Measurements from ENCODE around the gene NUDT16L1. TPM values are rescaled to one million over a fixed set of nuclear protein-coding genes. Genes with fewer than 3 reads are reported as not detected.
A peak's percentile ranks its signal among the peaks of the same experiment; 100 is the strongest.

Gene NUDT16L1
- total and polyA plus RNA-seq, 2 of the 8 experiments (the other 6 are each of a cell fraction or from before 2014, with no cell fraction given): 34.8 to 77.3 TPM

DNA sequence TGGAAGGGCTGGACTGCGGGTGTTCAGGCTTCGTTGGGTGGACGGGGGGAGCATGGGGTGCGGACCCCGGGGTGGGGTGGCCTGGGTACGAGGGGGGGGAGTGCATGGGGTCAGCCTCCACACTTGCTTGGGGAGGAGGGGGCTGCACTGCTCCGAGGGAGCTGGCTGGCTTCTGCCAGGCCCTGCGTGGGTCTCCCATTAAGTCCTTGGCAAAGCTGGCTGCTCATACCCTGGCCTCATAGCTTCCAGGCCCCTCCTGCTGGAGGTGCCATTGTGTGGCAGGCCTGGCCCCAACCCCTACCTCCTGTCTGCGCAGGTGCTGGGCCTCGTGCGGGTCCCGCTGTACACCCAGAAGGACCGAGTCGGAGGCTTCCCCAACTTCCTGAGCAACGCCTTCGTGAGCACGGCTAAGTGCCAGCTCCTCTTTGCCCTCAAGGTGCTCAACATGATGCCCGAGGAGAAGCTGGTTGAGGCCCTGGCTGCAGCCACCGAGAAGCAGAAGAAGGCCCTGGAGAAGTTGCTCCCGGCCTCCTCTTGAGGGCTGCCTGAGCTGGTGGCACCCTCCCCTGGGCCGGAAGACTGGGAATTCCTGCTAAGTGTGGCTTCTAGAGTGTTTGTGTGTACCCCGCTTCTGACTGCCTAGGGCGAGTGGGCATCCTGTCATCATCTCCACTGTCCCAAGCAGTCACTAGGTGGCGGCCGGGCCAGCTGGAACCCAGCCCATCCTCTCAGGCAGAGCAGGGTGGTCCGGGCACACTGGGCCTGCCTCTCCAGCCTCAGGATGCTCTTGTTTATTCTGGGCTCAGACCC is 1.5 kb downstream of the NUDT16L1 start:
- WGBS, 2 experiments (ENCODE audit: extremely low coverage in 1 of 2, insufficient coverage in 1 of 2, insufficient read length in 1 of 2, insufficient replicate concordance in 2 of 2, low coverage in 1 of 2, low lambda C conversion rate in 2 of 2, missing lambda C conversion rate in 1 of 2): 83% methylated on average over 18 of the region's 26 CpGs; no CpG with 5 or more reads in 1 of the 2 experiments

More for the DNA sequence above, 1.5 kb downstream of the NUDT16L1 start:
- H3K79me1 ChIP-seq (ENCODE audit: low read depth, low read length): no peaks in the 10 kb centered on the region
- DNase-seq (ENCODE audit: low read depth in 1 of 2, low spot score in 2 of 2): no peak
- no peak overlapping the region for H4K91ac ChIP-seq (replicated peaks; ENCODE audit: insufficient read length, low read length)
- H3K4ac ChIP-seq (replicated peaks; ENCODE audit: insufficient read length, low read depth, low read length): no peak overlapping the region
- peak overlapping the region; percentile 15; the same call in 1 of the 2 replicates for H4K8ac ChIP-seq (ENCODE audit: extremely low read depth, insufficient read depth, low read length)
- H3K56ac ChIP-seq (replicated peaks; ENCODE audit: insufficient read length, low read depth, low read length): no peak overlapping the region
- 0 out of 7 replicates have a peak overlapping the region, but pooled peaks of 1 of the 4 experiments have one; percentile 16 for H3K9ac ChIP-seq (replicated peaks in 1 of 4; ENCODE audit: extremely low read depth in 1 of 4, low read depth in 3 of 4, low read length in 3 of 4)
- H2BK120ac ChIP-seq (replicated peaks; ENCODE audit: low read depth, low read length): no peak overlapping the region
- FAIRE-seq: no peak
- H3K36me3 ChIP-seq (ENCODE audit: control insufficient read depth in 2 of 4, insufficient read depth in 4 of 4, low read length in 3 of 4): peaks cover 17 to 28% (median 26%) of the 10 kb centered on the region in 4 experiments
- H4K20me1 ChIP-seq (replicated peaks in 1 of 2; ENCODE audit: control insufficient read depth in 1 of 2, insufficient read depth in 2 of 2, low read length in 2 of 2): peaks cover 0 to 21% of the 10 kb centered on the region in 2 experiments
- no peak overlapping the region for H2BK5ac ChIP-seq (ENCODE audit: low read depth, low read length)
- no peak overlapping the region for H2BK20ac ChIP-seq (ENCODE audit: low read length)
- H3K4me2 ChIP-seq (ENCODE audit: insufficient read depth in 1 of 2, low read depth in 2 of 2, low read length in 2 of 2): peak overlapping the region; percentile 68
- no peak overlapping the region for H3K14ac ChIP-seq (ENCODE audit: insufficient read length)
- H2BK15ac ChIP-seq (ENCODE audit: low read length): no peak overlapping the region
- H3K23me2 ChIP-seq (ENCODE audit: low read depth, low read length): peaks cover 8% of the 10 kb centered on the region; the same call in 1 of the 2 replicates
- no peaks in the 10 kb centered on the region for H3K9me3 ChIP-seq (ENCODE audit: insufficient read depth in 2 of 2, low read depth in 1 of 2, low read length in 1 of 2)
- ChIA-PET POLR2A (ENCODE audit: partially characterized antibody) (interaction anchor here (0.7 to 5.4 kb wide), 17 partner anchors 11 to 189 kb away, joined by 3 to 59 read pairs (median 4); partner anchors contain the start of genes ANKS3, DNAAF8, GLYR1 and SEPTIN12), CTCF (ENCODE audit: partially characterized antibody) (interaction anchor here (0.5 to 2.8 kb wide), 13 partner anchors 8 to 261 kb away, joined by 3 to 13 read pairs (median 4); no protein-coding TSS in a partner anchor)
- no peak overlapping the region for H2BK12ac ChIP-seq (ENCODE audit: low read depth, low read length)
- peak; percentile 69 for TF ChIP-seq POLR2AphosphoS5 (IDR thresholded peaks at IDR 0.05; ENCODE audit: low read depth, low read length)
- TF ChIP-seq RBBP5 (IDR thresholded peaks at IDR 0.05; ENCODE audit: borderline replicate concordance, low read depth, low read length): no peak
- TF ChIP-seq CTCF (IDR thresholded peaks at IDR 0.05; ENCODE audit: control extremely low read depth in 1 of 3, insufficient read depth in 1 of 3, low read depth in 1 of 3, low read length in 3 of 3): peak in 1 of 3 experiments; percentile 22; a peak in 2 of 4 replicates
- TF ChIP-seq POLR2A (IDR thresholded peaks at IDR 0.05; ENCODE audit: control extremely low read depth in 1 of 2, low read depth in 2 of 2, low read length in 2 of 2): peak in 1 of 2 experiments; percentile 8; a peak in 1 of 3 replicates
- H3K27me3 ChIP-seq (replicated peaks in 1 of 4; ENCODE audit: control insufficient read depth in 3 of 4, extremely low read depth in 1 of 4, insufficient read depth in 3 of 4, low read length in 3 of 4): no peaks in the 10 kb centered on the region
- no peak overlapping the region for H3K27ac ChIP-seq (ENCODE audit: low read depth, low read length)
- no peak overlapping the region for H4K5ac ChIP-seq (ENCODE audit: insufficient read length, low read depth, low read length)
- H3K4me3 ChIP-seq (ENCODE audit: extremely low read depth in 1 of 4, insufficient read depth in 2 of 4, low read depth in 3 of 4, low read length in 4 of 4): peak overlapping the region in 3 of 4 experiments; percentile 72 to 93 (median 76); a peak in 5 of 8 replicates
- peaks cover 0 to 2% of the 10 kb centered on the region in 2 experiments; a peak in 1 of 4 replicates for H3K79me2 ChIP-seq (ENCODE audit: control insufficient read depth in 1 of 2, insufficient read depth in 2 of 2, low read length in 2 of 2)
- H2AK5ac ChIP-seq (ENCODE audit: low read depth, low read length): no peak overlapping the region
- H3K18ac ChIP-seq (ENCODE audit: extremely low read depth, low read length): no peak overlapping the region
- no peak overlapping the region for H3K23ac ChIP-seq (ENCODE audit: insufficient read length)
- H2AFZ ChIP-seq (ENCODE audit: low read length): no peak overlapping the region
- peaks cover 0 to 7% (median 5%) of the 10 kb centered on the region in 4 experiments; a peak in 4 of 7 replicates for H3K4me1 ChIP-seq (replicated peaks in 1 of 4; ENCODE audit: control insufficient read depth in 3 of 4, insufficient read depth in 4 of 4, low read length in 3 of 4)

Data from H1 (cell line).